ENCODE measurements around the gene SDSL.
A peak's percentile ranks its signal among the peaks of the same experiment; 100 is the strongest.

Gene SDSL

DNA sequence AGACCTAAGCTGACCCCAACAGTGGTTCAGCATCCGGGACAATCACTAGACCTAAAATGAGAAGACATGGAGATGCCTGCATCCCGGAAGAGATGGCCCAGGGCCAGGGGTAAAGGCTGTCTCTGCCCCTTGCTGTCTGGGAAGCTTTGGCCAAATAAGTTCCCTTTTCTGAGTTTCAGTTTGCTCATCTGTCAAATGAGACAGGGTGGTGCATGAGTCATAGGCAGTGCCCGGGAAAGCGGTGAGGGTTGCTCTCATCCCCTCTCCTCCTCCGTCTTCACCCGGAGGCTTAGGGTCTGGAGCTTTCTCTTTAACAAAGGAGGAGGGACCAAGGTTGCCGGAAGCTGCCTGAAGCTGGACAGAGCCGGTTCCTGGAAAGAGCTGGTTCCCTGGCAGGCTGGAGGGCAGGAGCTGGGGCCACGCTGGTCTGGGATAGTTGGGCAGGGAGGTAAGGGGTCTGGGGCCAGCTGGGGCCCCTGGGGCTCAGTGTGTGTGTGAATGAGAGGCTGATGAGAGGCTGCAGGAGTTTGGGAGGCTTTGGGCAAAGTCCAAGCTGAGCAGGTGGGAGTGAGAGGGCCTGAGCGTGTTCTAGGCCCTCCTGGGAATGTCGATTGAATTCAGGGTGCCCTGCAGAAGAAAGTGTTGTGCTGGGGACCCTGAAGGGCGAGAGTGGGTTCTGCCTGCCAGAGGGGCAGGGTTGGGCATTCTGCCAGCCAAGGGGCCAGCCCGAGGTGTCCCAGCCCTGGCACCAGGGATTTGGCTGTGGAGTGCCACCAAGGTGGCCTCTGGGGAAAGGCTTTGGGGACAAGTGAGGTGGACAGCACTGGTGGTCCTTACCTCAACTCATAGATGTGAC is at the start of gene SDSL:
Gene SDSL (plus strand): TSS at position 351 of the 856 bp plus-strand sequence. CDS start 5,603 bp downstream, outside the sequence.
- peak; percentile 77 for DNase-seq (ENCODE audit: low spot score)

DNA sequence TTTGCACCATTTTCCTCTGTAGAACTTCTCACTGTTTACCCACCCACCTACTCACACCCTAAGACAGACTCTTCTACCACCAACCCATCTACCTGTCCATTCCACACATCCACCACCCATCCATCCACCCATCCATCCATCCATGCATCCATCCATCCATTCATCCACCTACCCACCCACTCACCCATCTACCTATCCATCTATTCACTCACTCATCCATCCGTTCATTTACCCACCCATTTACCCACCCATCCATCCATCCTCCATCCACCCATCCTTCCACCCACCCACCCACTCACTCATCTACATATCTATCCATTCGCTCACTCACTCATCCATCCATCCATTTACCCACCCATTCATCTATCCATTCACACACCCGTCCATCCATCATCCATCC is 48.7 kb upstream of the SDSL start:
- DNase-seq (ENCODE audit: low spot score): no peak

- no peak for DNase-seq (ENCODE audit: low spot score)
Measured at GRCh38 chr12:113373969-113374368, 48.2 kb upstream of the SDSL start.

DNA sequence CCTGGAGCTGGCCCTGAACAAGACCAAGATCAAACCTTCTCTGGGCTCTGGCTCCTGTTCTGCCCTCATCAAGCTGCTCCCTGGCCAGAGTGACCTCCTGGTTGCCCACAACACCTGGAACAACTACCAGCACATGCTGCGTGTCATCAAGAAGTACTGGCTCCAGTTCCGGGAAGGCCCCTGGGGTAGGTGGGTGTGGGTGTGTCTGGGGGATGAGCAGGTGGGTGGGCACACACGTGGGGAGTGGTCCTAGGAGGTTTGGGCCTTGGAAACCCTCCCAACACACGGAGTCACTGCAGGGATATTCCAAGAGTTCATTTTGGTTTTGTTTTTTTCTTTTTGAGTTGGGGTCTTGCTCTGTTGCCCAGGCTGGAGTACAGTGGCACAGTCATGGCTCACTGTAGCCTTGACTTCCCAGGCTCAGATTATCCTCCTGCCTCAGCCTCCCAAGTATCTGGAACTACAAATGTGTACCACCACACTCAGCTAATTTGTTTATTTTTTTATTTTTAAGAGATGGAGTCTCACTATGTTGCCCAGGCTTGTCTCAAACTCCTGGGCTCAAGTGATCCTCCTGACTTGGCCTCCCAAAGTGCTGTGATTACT is 47.3 kb upstream of the SDSL start:
- no peak for DNase-seq (ENCODE audit: low spot score)

DNA sequence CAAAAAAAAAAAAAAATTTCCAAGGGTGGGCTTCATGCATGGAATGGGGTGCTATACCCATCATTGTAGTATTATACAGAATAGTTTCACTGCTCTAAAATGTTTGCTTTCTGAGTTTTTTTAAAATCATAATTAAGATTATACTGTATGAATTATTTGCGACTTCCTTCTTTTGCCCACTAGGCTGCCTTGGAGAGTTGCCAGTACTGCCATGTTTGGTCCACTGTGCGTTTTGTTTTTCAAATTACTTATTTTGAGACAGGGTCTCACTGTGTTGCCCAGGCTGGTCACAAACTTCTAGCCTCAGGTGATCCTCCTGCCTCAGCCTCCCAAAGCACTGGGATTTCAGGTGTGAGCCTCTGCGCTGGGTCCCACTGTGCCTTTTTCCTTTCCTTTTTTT is 43.9 kb upstream of the SDSL start:
- DNase-seq (ENCODE audit: low spot score): no peak

DNA sequence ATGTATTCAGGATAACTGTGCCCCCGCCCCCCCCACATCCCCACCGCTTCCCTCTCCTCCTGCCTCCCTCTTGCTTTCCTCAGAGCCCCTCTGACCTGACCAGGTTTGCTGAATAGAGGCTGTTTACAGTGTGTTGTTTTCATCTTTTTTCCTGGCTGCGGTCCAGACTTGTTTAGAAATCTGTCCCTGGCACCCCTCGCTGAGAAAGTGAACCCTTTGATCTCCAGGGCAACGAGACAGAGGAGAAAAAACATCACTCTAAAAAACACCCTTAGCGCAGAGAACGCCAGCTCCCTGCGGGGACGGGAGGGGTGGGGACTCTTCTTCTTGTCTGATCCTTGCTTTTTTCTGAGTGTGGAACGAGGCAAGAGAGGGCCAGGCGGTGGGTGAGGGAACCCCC is 41.0 kb upstream of the SDSL start:
- no peak for DNase-seq (ENCODE audit: low spot score)

DNA sequence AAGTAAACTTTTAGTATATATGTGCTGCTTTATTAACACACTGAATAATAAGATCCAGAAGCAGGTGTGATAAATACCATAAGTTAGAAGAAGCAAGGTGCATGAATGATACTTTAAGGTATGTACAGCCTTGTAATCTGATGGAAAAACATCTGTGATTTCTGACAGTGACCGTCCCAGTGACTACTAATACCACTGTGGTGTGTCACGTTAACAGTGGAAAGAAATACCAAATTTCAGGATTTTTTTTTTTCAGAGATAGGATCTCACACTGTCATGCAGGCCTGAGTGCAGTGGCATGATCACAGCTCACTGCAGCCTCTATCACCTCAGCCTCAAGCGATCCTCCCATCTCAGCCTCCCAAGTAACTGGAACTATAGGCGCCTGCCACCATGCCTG is 40.0 kb upstream of the SDSL start:
- DNase-seq (ENCODE audit: low spot score): no peak

DNA sequence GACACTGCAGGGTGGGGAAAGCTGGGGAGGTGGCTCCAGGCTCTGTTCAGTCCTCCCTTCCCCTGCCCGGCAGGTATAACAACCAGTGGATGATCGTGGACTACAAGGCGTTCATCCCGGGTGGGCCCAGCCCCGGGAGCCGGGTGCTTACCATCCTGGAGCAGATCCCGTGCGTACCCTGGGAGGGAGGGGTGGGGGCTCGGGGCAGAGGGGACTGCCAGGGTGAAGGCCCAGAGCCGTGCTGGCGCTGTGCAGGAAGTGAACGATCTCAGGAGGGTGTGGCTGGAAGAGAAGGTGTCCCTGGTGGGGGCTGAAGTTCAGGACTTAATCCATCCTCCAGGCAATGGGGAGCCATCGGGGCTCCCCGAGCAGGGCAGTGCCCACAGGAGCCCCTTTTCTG is 37.4 kb upstream of the SDSL start:
- no peak for DNase-seq (ENCODE audit: low spot score)

DNA sequence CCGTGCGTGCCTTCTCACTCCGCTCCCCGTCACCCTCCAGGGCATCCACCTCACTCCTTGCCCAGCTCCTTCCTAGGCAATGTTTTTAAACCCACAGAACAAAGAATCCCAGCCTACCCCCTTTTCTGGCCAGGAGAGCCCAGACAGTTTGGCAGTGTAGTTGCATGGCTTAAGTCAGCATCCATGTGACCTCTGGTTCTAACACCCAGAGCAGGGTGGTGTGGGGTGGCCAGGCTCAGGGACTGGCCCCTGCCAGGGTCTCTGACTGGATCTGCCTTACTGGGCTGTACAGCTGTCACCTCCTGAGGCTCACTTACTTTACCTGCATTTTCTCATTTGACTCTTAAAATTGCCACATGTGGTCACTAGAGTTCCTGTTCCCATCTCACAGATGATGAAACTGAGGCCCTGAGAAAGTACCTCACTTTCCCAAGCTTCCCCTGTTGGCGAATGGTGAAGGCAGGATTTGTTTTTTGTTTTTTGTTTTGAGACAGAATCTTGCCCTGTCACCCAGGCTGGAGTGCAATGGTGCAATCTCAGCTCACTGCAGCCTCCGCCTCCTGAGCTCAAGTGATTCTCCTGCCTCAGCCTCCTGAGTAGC is 36.8 kb upstream of the SDSL start:
- DNase-seq (ENCODE audit: low spot score): no peak

- DNase-seq (ENCODE audit: low spot score): no peak
Measured at GRCh38 chr12:113386866-113387566, 35.2 kb upstream of the SDSL start.

- no peak for DNase-seq (ENCODE audit: low spot score)
Measured at GRCh38 chr12:113387631-113388030, 34.5 kb upstream of the SDSL start.

DNA sequence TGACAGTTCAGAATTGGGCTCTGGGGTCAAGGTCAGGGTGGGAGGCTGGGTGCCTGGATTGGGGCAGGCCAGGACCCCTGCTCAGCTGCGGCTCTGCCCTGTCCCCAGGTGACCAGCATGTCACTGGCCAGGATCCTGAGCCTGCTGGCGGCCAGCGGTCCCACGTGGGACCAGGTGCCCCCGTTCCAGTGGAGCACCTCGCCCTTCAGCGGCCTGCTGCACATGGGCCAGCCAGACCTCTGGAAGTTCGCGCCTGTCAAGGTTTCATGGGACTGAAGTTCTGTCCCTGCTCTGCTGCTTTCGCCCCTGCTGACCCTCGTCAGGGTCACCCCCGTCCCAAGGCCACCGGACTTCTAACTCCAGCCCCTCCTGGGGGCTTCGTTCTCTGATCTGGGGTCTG is 33.8 kb upstream of the SDSL start:
- DNase-seq (ENCODE audit: low spot score): no peak

DNA sequence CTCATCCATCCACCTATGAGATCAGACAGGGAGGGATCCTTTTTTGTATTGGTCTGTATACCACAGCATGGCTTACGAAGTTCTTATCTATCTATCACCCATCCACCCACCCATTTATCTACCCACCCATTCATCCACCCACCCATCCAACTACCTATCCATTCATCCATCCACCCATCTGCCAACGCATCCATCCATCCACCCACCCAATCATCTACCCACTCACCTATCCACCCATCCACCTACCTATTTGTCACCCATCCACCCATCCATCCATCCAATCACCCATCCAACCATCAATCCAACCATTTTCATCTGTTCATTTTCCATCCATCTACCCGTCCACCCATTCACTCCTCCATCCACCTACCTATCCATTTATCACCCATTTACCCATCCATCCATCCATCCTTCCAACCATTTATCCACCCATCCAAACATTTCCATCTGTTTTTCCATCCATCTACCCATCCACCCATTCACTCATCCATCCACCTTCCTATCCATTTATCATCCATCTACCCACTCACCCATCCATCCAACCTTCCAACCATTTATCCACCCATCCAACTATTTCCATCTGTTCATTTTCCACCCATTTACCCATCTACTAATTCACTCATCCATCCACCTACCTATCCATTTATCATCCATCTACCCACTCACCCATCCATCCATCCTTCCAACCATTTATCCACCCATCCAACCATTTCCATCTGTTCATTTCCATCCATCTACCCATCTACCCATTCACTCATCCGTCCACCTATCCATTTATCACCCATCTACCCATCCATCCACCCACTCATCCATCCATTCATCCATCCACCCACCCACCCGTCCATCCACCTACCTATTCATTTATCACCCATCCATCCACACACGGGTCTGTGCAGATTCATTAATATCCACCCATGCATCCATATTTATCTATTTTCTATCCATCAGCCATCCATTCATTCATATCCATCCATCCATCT is 31.8 kb upstream of the SDSL start:
- DNase-seq (ENCODE audit: low spot score): no peak

- no peak for DNase-seq (ENCODE audit: low spot score)
Measured at GRCh38 chr12:113391145-113391544, 31.0 kb upstream of the SDSL start.

- DNase-seq (ENCODE audit: low spot score): no peak
Measured at GRCh38 chr12:113391650-113392337, 30.4 kb upstream of the SDSL start.

DNA sequence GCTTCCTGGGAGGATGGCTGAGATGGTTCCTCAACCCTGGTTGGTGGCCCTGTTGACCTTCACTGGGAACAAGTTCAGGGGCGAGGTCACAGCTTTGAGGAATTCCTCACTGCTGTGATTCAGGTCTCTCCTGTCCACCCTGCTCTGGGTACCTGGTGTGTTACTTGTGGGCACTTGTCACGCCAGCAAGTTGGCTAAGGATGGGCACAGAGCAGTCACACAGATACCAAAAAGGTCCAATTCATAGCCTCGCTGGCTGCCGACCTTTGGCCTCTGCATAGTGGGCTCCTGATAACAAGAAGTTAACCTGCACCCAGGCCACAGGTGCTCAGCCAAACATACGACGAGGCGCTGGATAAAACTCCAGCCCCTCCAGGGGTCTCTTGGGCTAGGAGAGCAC is 29.7 kb upstream of the SDSL start:
- DNase-seq (ENCODE audit: low spot score): no peak

GRCh38 chr12:113392988-113393579 is 29.1 kb upstream of the SDSL start:
- DNase-seq (ENCODE audit: low spot score): no peak

GRCh38 chr12:113393749-113394148 is 28.4 kb upstream of the SDSL start:
- DNase-seq (ENCODE audit: low spot score): no peak

GRCh38 chr12:113395119-113395518 is 27.1 kb upstream of the SDSL start:
- no peak for DNase-seq (ENCODE audit: low spot score)

- no peak for DNase-seq (ENCODE audit: low spot score)
Measured at GRCh38 chr12:113396200-113396599, 26.0 kb upstream of the SDSL start.

All from COLO829 (cell line).